Endodermal cell (in vitro differentiated cells): ENCODE data around the gene LDLRAD4. TPM values are rescaled to one million over a fixed set of nuclear protein-coding genes. Genes with fewer than 3 reads are reported as not detected.

Experiments used
- DNase-seq: peaks from one replicate; pipeline ENCODE4 v3.0.0-alpha.2; 2017
- H3K27ac ChIP-seq: 2 replicates; pipeline ENCODE4 v1.5.1; 2013; ENCODE audit warnings: mild to moderate bottlenecking, low read depth, low read length, moderate library complexity
- H3K27me3 ChIP-seq: 2 replicates; pipeline ENCODE4 v1.6.1; 2013; ENCODE audit warnings: mild to moderate bottlenecking, low read length, moderate library complexity; ENCODE audit not compliant: insufficient read depth, control insufficient read depth, poor library complexity, severe bottlenecking
- H3K36me3 ChIP-seq: 2 replicates; pipeline ENCODE4 v1.7.0; 2013; ENCODE audit warnings: mild to moderate bottlenecking, low read length, moderate library complexity; ENCODE audit not compliant: control insufficient read depth, insufficient read depth
- H3K4me1 ChIP-seq: one replicate; pipeline ENCODE4 v1.7.0; 2013; ENCODE audit warnings: low read length; ENCODE audit not compliant: control insufficient read depth, insufficient read depth
- H3K4me3 ChIP-seq: 2 replicates; pipeline ENCODE4 v1.5.1; 2013; ENCODE audit warnings: mild to moderate bottlenecking, low read length, moderate library complexity
- H3K9ac ChIP-seq: 2 replicates; pipeline ENCODE4 v1.6.1; 2013; ENCODE audit warnings: mild to moderate bottlenecking, low read length, moderate library complexity; ENCODE audit not compliant: poor library complexity, severe bottlenecking; ENCODE audit errors: extremely low read depth
- H3K9me3 ChIP-seq: 2 replicates; pipeline ENCODE4 v1.6.1; 2013; ENCODE audit warnings: mild to moderate bottlenecking, low read length, moderate library complexity; ENCODE audit not compliant: control insufficient read depth
- H3K27ac Mint-ChIP-seq: 2 replicates; pipeline ENCODE4 v1.8.0; 2020; ENCODE audit warnings: mixed read lengths
- H3K27me3 Mint-ChIP-seq: 2 replicates; pipeline ENCODE4 v1.8.0; 2021; ENCODE audit warnings: mild to moderate bottlenecking, mixed read lengths; ENCODE audit not compliant: insufficient read depth
- H3K36me3 Mint-ChIP-seq: 2 replicates; pipeline ENCODE4 v1.8.0; 2020; ENCODE audit warnings: low read depth, mixed read lengths
- H3K4me1 Mint-ChIP-seq: 2 replicates; pipeline ENCODE4 v1.8.0; 2020; ENCODE audit warnings: mixed read lengths
- H3K4me3 Mint-ChIP-seq: 2 replicates; pipeline ENCODE4 v1.8.0; 2020; ENCODE audit warnings: mild to moderate bottlenecking, moderate library complexity, mixed read lengths
- H3K9me3 Mint-ChIP-seq: 2 replicates; pipeline ENCODE4 v1.8.0; 2020; ENCODE audit warnings: mild to moderate bottlenecking, mixed read lengths
- CTCF ChIP-seq: fragments of 200-600 bp; sonication (generic); conservative IDR thresholded peaks from 2 replicates; pipeline ENCODE4 v1.5.0; 2021; ENCODE audit warnings: antibody characterized with exemption, mild to moderate bottlenecking
- WGBS, 2 experiments: methylation state at CpG; one replicate each; pipeline versions ENCODE4 v1.1.5 to v1.1.7; 2013; ENCODE audit warnings: missing lambda C conversion rate in 2 of 2, mixed read lengths in 1 of 2; ENCODE audit not compliant: insufficient coverage in 1 of 2, insufficient read length in 1 of 2; 5-methylcytosine and 5-hydroxymethylcytosine counted together
- total RNA-seq, 2 donors: library from RNA; stranded (reverse); fragmentation: NEBNext Ultra II Directional in 1 of 2; extraction: Animal tissue kit (Norgen Biotek cat#: 25700) in 1 of 2; gene quantifications; 2 replicates in 1 of 2; 3 replicates in 1 of 2; pipeline ENCODE4 v1.2.1, GENCODE V29; 2021

The LDLRAD4 gene
- total RNA-seq, 2 donors from 2014 or later: 14.9 to 15.1 TPM

GRCh38 chr18:13452388-13452811, 233.8 kb downstream of the LDLRAD4 start:
- no peak for TF ChIP-seq CTCF
- peak overlapping the region; percentile 73 for H3K27ac ChIP-seq

GRCh38 chr18:13452871-13453680, 234.5 kb downstream of the LDLRAD4 start:
- H3K27ac ChIP-seq: peak overlapping the region; percentile 73
- WGBS, 2 experiments: 28 to 29% methylated on average over 16 to 21 of the region's 21 CpGs
- TF ChIP-seq CTCF: no peak
- Mint-ChIP-seq H3K4me1 (peaks cover 37% of the 10 kb centered on the region), H3K36me3 (peaks cover 2% of the 10 kb centered on the region), H3K27ac (peak overlapping the region; percentile 50), H3K9me3 (peaks cover 2% of the 10 kb centered on the region), H3K4me3 (peak overlapping the region; percentile 8), H3K27me3 (peaks cover 57% of the 10 kb centered on the region)
- H3K4me3 ChIP-seq: no peak overlapping the region
- H3K4me1 ChIP-seq: peaks cover 10% of the 10 kb centered on the region
- peaks cover 42% of the 10 kb centered on the region for H3K27me3 ChIP-seq
- H3K9me3 ChIP-seq: no peaks in the 10 kb centered on the region
- no peaks in the 10 kb centered on the region for H3K36me3 ChIP-seq
- DNase-seq: peak; percentile 84
- no peak overlapping the region for H3K9ac ChIP-seq

More at GRCh38 chr18:13452388-13452811, 233.8 kb downstream of the LDLRAD4 start:
- Mint-ChIP-seq H3K27me3 (peaks cover 63% of the 10 kb centered on the region), H3K4me3 (peak overlapping the region; percentile 10), H3K27ac (peak overlapping the region; percentile 9), H3K4me1 (peaks cover 44% of the 10 kb centered on the region), H3K36me3 (no peaks in the 10 kb centered on the region), H3K9me3 (no peaks in the 10 kb centered on the region)
- H3K9ac ChIP-seq: no peak overlapping the region
- no peaks in the 10 kb centered on the region for H3K9me3 ChIP-seq
- H3K36me3 ChIP-seq: no peaks in the 10 kb centered on the region
- peaks cover 49% of the 10 kb centered on the region for H3K27me3 ChIP-seq
- H3K4me1 ChIP-seq: peaks cover 10% of the 10 kb centered on the region
- WGBS, 2 experiments: 16 to 34% methylated on average over 3 to 8 of the region's 8 CpGs
- no peak overlapping the region for H3K4me3 ChIP-seq
- peak; percentile 82 for DNase-seq

- H3K9me3 Mint-ChIP-seq: peaks cover 3% of the 10 kb centered on the region
- H3K4me3 Mint-ChIP-seq: no peak overlapping the region
- no peak for DNase-seq
- H3K27ac ChIP-seq: no peak overlapping the region
- H3K27me3 Mint-ChIP-seq: peaks cover 51% of the 10 kb centered on the region
- no peaks in the 10 kb centered on the region for H3K36me3 ChIP-seq
- peaks cover 10% of the 10 kb centered on the region for H3K4me1 ChIP-seq
- peaks cover 2% of the 10 kb centered on the region for H3K36me3 Mint-ChIP-seq
- no peak overlapping the region for H3K27ac Mint-ChIP-seq
- no peak overlapping the region for H3K9ac ChIP-seq
- no peaks in the 10 kb centered on the region for H3K9me3 ChIP-seq
- no peak for TF ChIP-seq CTCF
- WGBS, 2 experiments: 88 to 99% methylated on average over 15 to 18 of the region's 18 CpGs
- peaks cover 34% of the 10 kb centered on the region for H3K4me1 Mint-ChIP-seq
- peaks cover 36% of the 10 kb centered on the region for H3K27me3 ChIP-seq
- H3K4me3 ChIP-seq: no peak overlapping the region
These were observed 235.2 kb downstream of the LDLRAD4 start for GRCh38 chr18:13453714-13454113.
